ENCODE results near the gene SUSD3. TPM values are rescaled to one million over a fixed set of nuclear protein-coding genes. Genes with fewer than 3 reads are reported as not detected.

SUSD3 gene
- total RNA-seq, 2 donors from 2014 or later = 1.6 to 11.8 TPM

DNA sequence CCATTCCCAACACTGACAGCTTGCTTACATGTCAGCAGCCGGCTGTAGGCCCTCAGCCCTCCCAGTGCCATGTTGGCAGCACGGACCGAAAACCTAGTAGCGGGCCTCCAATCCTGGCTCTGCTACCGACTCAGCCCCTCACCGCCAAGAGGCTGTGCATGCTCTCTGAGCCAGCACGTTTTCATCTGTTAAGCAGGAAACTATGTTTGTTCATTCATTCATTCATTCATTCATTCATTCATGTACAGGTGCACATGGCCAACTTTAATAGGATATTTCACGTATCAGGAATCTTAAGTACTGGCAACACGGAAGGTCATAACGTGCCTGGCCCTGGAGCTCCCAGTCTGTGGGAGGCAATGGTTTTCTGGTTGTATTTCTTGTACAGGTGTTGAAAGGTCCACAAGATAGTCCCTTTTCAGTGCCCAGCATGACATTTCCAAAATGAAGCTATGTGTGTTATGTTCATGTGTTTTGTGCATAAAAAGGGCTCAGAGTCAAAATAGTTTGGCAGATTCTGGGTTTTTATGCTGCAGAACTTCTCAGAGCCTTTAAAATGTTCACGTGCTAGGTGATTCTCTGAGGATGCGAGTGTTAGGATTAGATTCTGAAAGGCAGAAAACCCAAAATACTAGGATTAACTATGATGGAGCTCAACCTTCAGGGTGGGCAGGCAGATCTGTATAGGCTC is 17.7 kb downstream of the SUSD3 start:
- TF ChIP-seq, protein P1, sequence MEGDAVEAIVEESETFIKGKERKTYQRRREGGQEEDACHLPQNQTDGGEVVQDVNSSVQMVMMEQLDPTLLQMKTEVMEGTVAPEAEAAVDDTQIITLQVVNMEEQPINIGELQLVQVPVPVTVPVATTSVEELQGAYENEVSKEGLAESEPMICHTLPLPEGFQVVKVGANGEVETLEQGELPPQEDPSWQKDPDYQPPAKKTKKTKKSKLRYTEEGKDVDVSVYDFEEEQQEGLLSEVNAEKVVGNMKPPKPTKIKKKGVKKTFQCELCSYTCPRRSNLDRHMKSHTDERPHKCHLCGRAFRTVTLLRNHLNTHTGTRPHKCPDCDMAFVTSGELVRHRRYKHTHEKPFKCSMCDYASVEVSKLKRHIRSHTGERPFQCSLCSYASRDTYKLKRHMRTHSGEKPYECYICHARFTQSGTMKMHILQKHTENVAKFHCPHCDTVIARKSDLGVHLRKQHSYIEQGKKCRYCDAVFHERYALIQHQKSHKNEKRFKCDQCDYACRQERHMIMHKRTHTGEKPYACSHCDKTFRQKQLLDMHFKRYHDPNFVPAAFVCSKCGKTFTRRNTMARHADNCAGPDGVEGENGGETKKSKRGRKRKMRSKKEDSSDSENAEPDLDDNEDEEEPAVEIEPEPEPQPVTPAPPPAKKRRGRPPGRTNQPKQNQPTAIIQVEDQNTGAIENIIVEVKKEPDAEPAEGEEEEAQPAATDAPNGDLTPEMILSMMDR (IDR thresholded peaks at IDR 0.05) = no peak
- no peaks in the 10 kb centered on the region for H3K9me3 ChIP-seq
- no peak for DNase-seq (ENCODE audit: low spot score)
- H3K4me3 ChIP-seq = no peak overlapping the region
- H3K27ac ChIP-seq = no peak overlapping the region
- no peaks in the 10 kb centered on the region for H3K36me3 ChIP-seq
- H3K27me3 ChIP-seq = no peaks in the 10 kb centered on the region
- H3K4me1 ChIP-seq = peaks cover 0 to 10% of the 10 kb centered on the region in 2 donors

DNA sequence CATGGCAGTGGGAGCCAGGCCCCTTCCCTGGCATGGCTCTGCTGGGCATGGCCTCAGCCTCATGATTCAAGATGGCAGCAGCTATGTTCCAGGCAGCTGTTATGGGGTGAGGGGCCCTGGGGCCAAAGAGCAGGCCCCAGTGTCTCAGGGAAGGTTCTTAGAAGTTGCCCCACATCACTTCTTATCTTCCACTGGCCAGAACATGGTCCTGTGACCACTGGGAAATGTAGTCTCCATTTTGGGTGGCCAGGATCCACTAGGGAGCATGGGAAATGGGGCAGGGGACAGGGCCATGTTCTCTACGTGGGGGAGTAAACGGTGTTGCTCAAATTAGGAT is 18.3 kb downstream of the SUSD3 start:
- TF ChIP-seq, protein P1 (IDR thresholded peaks at IDR 0.05) = no peak
- no peak overlapping the region for H3K4me3 ChIP-seq
- no peaks in the 10 kb centered on the region for H3K27me3 ChIP-seq
- H3K27ac ChIP-seq = no peak overlapping the region
- H3K9me3 ChIP-seq = no peaks in the 10 kb centered on the region
- no peaks in the 10 kb centered on the region for H3K36me3 ChIP-seq
- no peak for DNase-seq (ENCODE audit: low spot score)
- H3K4me1 ChIP-seq = peaks cover 0 to 10% of the 10 kb centered on the region in 2 donors

DNA sequence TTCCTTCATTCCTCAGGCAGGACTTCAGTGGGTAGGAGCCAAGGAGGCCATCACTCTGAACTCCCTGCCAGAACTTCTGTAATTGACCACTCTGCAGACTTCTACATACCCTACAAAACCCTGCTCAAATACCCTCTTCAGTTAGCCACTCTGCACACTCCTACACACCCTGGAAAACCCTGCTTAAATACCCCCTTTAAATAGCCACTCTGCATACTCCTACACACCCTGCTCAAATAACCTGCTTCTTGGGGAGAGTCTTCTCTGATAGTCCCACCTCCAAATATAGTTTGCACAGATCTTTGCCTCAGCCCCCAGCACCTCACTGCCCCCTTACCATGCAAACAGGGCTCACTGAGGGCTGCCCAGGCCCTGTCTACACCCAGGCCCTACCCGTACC is 18.9 kb downstream of the SUSD3 start:
- no peaks in the 10 kb centered on the region for H3K36me3 ChIP-seq
- no peaks in the 10 kb centered on the region for H3K9me3 ChIP-seq
- TF ChIP-seq, protein P1 (IDR thresholded peaks at IDR 0.05) = no peak
- H3K27ac ChIP-seq = no peak overlapping the region
- H3K4me1 ChIP-seq = peaks cover 0 to 5% of the 10 kb centered on the region in 2 donors
- H3K27me3 ChIP-seq = no peaks in the 10 kb centered on the region
- no peak for DNase-seq (ENCODE audit: low spot score)
- H3K4me3 ChIP-seq = no peak overlapping the region

DNA sequence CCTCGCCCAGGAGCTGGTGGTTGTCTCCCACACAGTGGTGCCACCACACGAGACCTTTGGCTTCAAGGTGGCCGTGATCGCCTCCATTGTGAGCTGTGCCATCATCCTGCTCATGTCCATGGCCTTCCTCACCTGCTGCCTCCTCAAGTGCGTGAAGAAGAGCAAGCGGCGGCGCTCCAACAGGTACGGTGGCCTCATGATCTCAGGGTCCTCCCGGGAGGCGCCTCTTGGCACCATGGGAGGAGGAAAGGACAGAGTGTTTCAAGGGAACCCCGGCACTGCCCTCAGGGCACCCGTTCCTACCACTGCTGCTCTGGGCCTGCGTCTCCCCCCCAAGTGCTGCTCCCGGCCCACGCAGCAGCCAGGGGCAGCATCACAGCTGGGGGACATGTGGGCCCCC is 19.3 kb downstream of the SUSD3 start:
- Histone ChIP-seq H3K9me3 (no peaks in the 10 kb centered on the region), H3K4me3 (no peak overlapping the region), H3K4me1 (peaks cover 0 to under 1% of the 10 kb centered on the region in 2 donors), H3K27me3 (no peaks in the 10 kb centered on the region), H3K36me3 (no peaks in the 10 kb centered on the region), H3K27ac (no peak overlapping the region)
- TF ChIP-seq, protein P1 (IDR thresholded peaks at IDR 0.05) = no peak
- DNase-seq (ENCODE audit: low spot score) = no peak

DNA sequence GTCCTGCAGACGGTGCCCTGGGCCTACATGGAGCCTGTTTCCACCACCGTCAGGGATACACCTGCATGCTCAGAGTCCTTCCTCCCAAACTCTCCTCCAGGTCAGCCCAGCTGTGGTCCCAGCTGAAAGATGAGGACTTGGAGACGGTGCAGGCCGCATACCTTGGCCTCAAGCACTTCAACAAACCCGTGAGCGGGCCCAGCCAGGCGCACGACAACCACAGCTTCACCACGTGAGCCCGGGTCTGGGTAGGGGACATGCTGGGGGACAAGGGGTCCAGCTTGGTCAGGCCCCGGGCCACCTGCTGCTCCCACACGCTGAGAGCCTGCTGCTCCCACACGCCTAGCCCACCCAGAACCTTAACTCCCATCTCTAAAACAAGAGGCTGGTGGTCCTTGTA is 20.9 kb downstream of the SUSD3 start:
- Histone ChIP-seq H3K4me1 (no peaks in the 10 kb centered on the region), H3K27ac (no peak overlapping the region), H3K9me3 (no peaks in the 10 kb centered on the region), H3K36me3 (no peaks in the 10 kb centered on the region), H3K4me3 (no peak overlapping the region), H3K27me3 (no peaks in the 10 kb centered on the region)
- TF ChIP-seq, protein P1 (IDR thresholded peaks at IDR 0.05) = no peak
- DNase-seq (ENCODE audit: low spot score) = no peak

DNA sequence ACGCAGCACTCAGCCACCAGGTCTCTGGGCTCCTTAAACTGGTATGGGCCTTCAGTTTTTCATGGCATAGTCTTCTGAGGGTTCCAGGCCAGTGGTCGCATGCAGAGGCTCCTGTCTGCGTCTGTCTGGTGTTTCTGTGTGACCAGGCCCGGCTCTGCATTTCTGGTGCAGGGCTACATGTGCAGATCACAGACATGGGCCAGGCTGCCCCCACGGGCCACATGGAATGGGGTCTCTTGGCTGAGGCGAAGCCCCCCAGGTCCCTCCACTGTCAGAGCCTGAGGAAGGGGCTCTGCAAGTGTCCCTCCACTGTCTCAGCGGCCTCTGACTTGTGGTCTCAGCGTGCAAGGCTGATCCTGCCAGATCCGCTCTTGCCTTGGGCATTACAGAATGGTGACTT is 21.9 kb downstream of the SUSD3 start:
- TF ChIP-seq, protein P1 (IDR thresholded peaks at IDR 0.05) = no peak
- DNase-seq (ENCODE audit: low spot score) = no peak
- H3K9me3 ChIP-seq = no peaks in the 10 kb centered on the region
- no peaks in the 10 kb centered on the region for H3K36me3 ChIP-seq
- no peak overlapping the region for H3K27ac ChIP-seq
- H3K4me1 ChIP-seq = no peaks in the 10 kb centered on the region
- H3K27me3 ChIP-seq = no peaks in the 10 kb centered on the region
- H3K4me3 ChIP-seq = no peak overlapping the region
